Osteoblast (primary cell): Measurements from ENCODE around the gene PJA1. TPM values are rescaled to one million over a fixed set of nuclear protein-coding genes. Genes with fewer than 3 reads are reported as not detected.

Experiments
- DNase-seq: peaks from one replicate; pipeline ENCODE4 v3.0.0; 2011; ENCODE audit warnings: low spot score, mixed read lengths; ENCODE audit not compliant: insufficient read length; ENCODE audit errors: missing footprints
- H2AFZ ChIP-seq: 2 replicates; pipeline ENCODE4 v1.6.0; 2011; ENCODE audit warnings: mild to moderate bottlenecking, low read length
- H3K27ac ChIP-seq: 2 replicates; pipeline ENCODE4 v1.5.1; 2011; ENCODE audit warnings: mild to moderate bottlenecking, low read depth, low read length, moderate library complexity
- H3K27me3 ChIP-seq: 2 replicates; pipeline ENCODE4 v1.6.0; 2012; ENCODE audit warnings: mild to moderate bottlenecking, control low read depth, inconsistent platforms, low read length, moderate library complexity; ENCODE audit not compliant: insufficient read depth
- H3K36me3 ChIP-seq: 2 replicates; pipeline ENCODE4 v1.5.1; 2011; ENCODE audit warnings: mild to moderate bottlenecking, low read length, control low read depth, moderate library complexity; ENCODE audit not compliant: insufficient read depth
- H3K4me1 ChIP-seq: 2 replicates; pipeline ENCODE4 v1.5.1; 2011; ENCODE audit warnings: mild to moderate bottlenecking, low read length, control low read depth, moderate library complexity; ENCODE audit not compliant: insufficient read depth
- H3K4me2 ChIP-seq: 2 replicates; pipeline ENCODE4 v1.6.0; 2011; ENCODE audit warnings: mild to moderate bottlenecking, low read length; ENCODE audit not compliant: insufficient read depth
- H3K4me3 ChIP-seq: fragments of 200-600 bp; sonication (generic); 3 replicates; pipeline ENCODE4 v1.5.1; 2012; ENCODE audit warnings: mild to moderate bottlenecking, low read length, inconsistent platforms; ENCODE audit not compliant: insufficient read depth
- H3K79me2 ChIP-seq: 2 replicates; pipeline ENCODE4 v1.6.0; 2012; ENCODE audit warnings: mild to moderate bottlenecking, low read length, control low read depth, inconsistent platforms; ENCODE audit not compliant: insufficient read depth
- H3K9me3 ChIP-seq: 2 replicates; pipeline ENCODE4 v1.5.1; 2011; ENCODE audit warnings: low read depth, low read length, control low read depth
- H4K20me1 ChIP-seq: 2 replicates; pipeline ENCODE4 v1.6.0; 2012; ENCODE audit warnings: mild to moderate bottlenecking, low read length, control low read depth; ENCODE audit not compliant: insufficient read depth
- total RNA-seq: library from RNA; depleted of rRNA; stranded (reverse); fragments of >200 nt; gene quantifications from 2 replicates; pipeline ENCODE4 v1.2.3, GENCODE V29; 2012
- TF ChIP-seq, protein P1 (sequence below): IDR thresholded peaks from 2 replicates; pipeline ENCODE4 v1.5.1; 2011; ENCODE audit warnings: mild to moderate bottlenecking, low read depth, low read length, moderate library complexity; ENCODE audit errors: extremely low read depth

PJA1 gene
- total RNA-seq, 1 donor = 21.0 TPM

DNA sequence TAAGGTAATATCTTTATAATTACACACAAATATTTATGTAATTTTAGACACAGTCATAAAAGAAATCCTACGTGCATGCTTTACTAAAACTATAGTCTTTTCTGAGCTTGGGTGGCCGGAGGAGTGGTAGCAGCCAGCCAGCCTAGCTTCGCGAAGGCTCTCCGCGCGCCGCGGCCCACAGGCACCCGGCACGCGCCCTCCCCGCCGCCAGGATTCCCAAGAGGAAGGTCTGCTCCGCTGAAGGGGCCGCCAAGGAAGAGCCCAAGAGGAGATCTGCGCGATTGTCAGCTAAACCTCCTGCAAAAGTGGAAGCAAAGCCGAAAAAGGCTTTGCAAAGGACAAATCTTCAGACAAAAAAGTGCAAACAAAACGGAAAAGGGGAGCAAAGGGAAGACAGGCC is 8.7 kb upstream of the PJA1 start:
- no peak for DNase-seq
- peaks cover 26% of the 10 kb centered on the region for H3K27me3 ChIP-seq
- TF ChIP-seq, protein P1, sequence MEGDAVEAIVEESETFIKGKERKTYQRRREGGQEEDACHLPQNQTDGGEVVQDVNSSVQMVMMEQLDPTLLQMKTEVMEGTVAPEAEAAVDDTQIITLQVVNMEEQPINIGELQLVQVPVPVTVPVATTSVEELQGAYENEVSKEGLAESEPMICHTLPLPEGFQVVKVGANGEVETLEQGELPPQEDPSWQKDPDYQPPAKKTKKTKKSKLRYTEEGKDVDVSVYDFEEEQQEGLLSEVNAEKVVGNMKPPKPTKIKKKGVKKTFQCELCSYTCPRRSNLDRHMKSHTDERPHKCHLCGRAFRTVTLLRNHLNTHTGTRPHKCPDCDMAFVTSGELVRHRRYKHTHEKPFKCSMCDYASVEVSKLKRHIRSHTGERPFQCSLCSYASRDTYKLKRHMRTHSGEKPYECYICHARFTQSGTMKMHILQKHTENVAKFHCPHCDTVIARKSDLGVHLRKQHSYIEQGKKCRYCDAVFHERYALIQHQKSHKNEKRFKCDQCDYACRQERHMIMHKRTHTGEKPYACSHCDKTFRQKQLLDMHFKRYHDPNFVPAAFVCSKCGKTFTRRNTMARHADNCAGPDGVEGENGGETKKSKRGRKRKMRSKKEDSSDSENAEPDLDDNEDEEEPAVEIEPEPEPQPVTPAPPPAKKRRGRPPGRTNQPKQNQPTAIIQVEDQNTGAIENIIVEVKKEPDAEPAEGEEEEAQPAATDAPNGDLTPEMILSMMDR = no peak
- no peaks in the 10 kb centered on the region for H3K4me1 ChIP-seq
- H3K9me3 ChIP-seq = peaks cover 2% of the 10 kb centered on the region
- no peak overlapping the region for H3K4me3 ChIP-seq
- no peaks in the 10 kb centered on the region for H3K36me3 ChIP-seq
- H3K4me2 ChIP-seq = no peak overlapping the region
- H3K79me2 ChIP-seq = no peaks in the 10 kb centered on the region
- H3K27ac ChIP-seq = no peak overlapping the region
- no peaks in the 10 kb centered on the region for H4K20me1 ChIP-seq
- no peak overlapping the region for H2AFZ ChIP-seq

DNA sequence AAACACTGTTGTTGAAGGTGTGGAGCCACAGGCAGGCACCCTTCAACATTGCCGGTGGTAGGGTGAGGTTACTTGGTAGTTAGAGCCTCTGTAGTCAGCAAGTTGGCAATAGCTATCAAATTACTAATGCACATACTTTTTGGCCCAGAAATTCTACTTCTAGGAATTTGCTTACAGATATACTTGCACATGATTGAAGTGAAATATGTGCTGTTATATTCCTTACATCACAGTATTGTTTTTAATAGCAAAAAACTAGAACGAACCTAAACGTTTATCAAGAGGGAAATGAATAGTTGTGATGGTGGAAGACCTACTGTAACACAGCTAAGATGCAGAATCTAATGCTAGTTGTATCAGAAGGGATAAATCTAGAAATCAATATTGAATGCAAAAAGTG is 7.7 kb upstream of the PJA1 start:
- Histone ChIP-seq H2AFZ (no peak overlapping the region), H3K27me3 (peaks cover 20% of the 10 kb centered on the region), H3K9me3 (peaks cover 2% of the 10 kb centered on the region), H3K4me2 (no peak overlapping the region), H4K20me1 (no peaks in the 10 kb centered on the region), H3K79me2 (no peaks in the 10 kb centered on the region), H3K4me1 (no peaks in the 10 kb centered on the region), H3K27ac (no peak overlapping the region), H3K4me3 (no peak overlapping the region), H3K36me3 (no peaks in the 10 kb centered on the region)
- DNase-seq = no peak
- TF ChIP-seq, protein P1 = no peak

DNA sequence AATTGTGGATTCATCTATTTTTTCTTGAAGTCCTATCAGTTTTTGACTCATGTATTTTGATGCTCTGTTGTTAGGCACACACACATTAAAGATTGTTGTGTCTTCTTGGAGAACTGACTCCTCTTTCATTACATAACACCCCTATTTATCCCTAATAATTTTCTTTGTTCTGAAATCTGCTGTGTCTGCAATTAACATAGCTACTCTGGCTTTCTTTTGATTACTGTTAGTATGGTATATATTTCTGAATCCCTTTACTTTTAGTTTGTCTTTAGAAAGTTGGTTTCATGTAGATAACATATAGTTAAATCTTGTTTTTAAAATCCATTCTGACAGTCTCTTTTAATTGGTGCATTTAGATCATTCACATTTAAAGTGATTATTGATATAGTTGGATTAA is 5.1 kb upstream of the PJA1 start:
- no peak overlapping the region for H3K27ac ChIP-seq
- H3K79me2 ChIP-seq = no peaks in the 10 kb centered on the region
- H3K4me1 ChIP-seq = no peaks in the 10 kb centered on the region
- H3K4me2 ChIP-seq = no peak overlapping the region
- H3K4me3 ChIP-seq = no peak overlapping the region
- H3K27me3 ChIP-seq = peaks cover 12% of the 10 kb centered on the region
- TF ChIP-seq, protein P1 = no peak
- H3K9me3 ChIP-seq = no peaks in the 10 kb centered on the region
- H2AFZ ChIP-seq = no peak overlapping the region
- DNase-seq = no peak
- H3K36me3 ChIP-seq = no peaks in the 10 kb centered on the region
- no peaks in the 10 kb centered on the region for H4K20me1 ChIP-seq

DNA sequence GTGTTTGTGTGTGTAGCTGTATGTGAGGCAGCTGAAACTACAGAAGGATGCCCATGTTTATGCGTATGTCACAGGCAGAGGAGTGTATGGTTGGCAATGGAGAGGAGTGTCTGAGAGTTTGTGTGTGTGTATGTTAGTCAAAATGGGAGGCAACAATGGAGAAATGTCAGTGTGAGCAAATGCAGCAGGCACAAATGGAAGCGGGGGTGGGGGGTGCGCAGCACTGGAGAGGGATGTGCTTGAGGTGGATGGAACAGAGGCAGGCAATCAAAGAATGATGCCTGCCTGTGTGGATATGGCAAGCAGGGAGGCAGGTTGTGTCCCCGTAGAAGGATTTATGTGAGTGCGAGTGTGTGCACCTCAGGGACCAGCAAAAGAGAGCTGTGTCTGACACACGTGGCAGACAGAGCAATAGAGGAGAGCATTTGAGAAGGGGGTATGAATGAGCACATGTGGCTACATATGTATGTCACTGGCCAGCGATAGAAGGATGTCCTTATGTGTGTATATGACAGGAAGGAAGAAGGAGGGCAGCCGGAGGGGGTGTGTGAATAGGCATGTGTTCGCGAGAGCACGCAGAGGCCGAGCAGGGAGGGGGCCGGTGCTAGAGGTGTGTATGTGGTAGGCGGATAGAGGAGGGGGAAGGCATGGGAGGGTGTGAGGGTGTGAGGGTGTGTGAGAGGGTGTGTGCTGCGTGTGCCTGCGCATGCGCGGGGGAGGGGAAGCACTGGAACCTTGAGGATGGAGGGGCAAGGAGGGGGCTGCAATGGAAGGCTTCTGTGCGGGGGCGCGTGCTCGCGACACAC is 1.1 kb downstream of the PJA1 start:
- Histone ChIP-seq H3K4me3 (peak overlapping the region; percentile 80), H3K27ac (no peak overlapping the region), H3K36me3 (peaks cover 3% of the 10 kb centered on the region), H3K4me2 (peak overlapping the region; percentile 40), H3K9me3 (no peaks in the 10 kb centered on the region), H3K27me3 (no peaks in the 10 kb centered on the region), H3K79me2 (peaks cover 3% of the 10 kb centered on the region), H4K20me1 (peaks cover 9% of the 10 kb centered on the region), H2AFZ (no peak overlapping the region), H3K4me1 (peaks cover 3% of the 10 kb centered on the region)
- no peak for DNase-seq
- TF ChIP-seq, protein P1 = no peak
